Pancreas (tissue), 10 donors: ENCODE results near the gene TNNI2. TPM values are rescaled to one million over a fixed set of nuclear protein-coding genes. Genes with fewer than 3 reads are reported as not detected.

Experiments
- ATAC-seq, 4 donors: fragments of 200-7000 bp; cut with Tn5 transposase; one replicate each; pipeline versions ENCODE4 v1.8.0 to v1.9.1; 2020; ENCODE audit warnings: mild to moderate bottlenecking in 4 of 4, moderate library complexity in 4 of 4
- DNase-seq, 6 donors: peaks; one replicate each; pipeline ENCODE4 v3.0.0-alpha.2; 2020
- FAIRE-seq: peaks from 2 replicates; lab custom pipeline; 2012; peaks lifted over from hg19 to GRCh38; lab: Jason Lieb, UNC
- H3K27ac ChIP-seq, 4 donors: fragments of 200-600 bp; sonication (generic); 1 replicate in 3 of 4; 2 replicates in 1 of 4; pipeline versions ENCODE4 v1.5.0 to v1.8.0; 2020
- H3K27me3 ChIP-seq, 4 donors: fragments of 200-600 bp; one replicate each; pipeline ENCODE4 v1.8.0; 2021
- H3K36me3 ChIP-seq, 3 donors: fragments of 200-600 bp; sonication (generic) in 1 of 3; one replicate each; pipeline versions ENCODE4 v1.5.0 to v1.8.0; 2020 to 2021
- H3K4me1 ChIP-seq, 3 donors: fragments of 200-600 bp; one replicate each; pipeline ENCODE4 v1.8.0; 2021
- H3K4me3 ChIP-seq, 4 donors: fragments of 200-600 bp; sonication (generic) in 2 of 4; one replicate each; pipeline versions ENCODE4 v1.5.0 to v1.8.0; 2020 to 2021
- H3K9me3 ChIP-seq, 4 donors: fragments of 200-600 bp; one replicate each; pipeline ENCODE4 v1.8.0; 2021
- WGBS, 2 donors: extraction: QIAGEN DNeasy Blood & Tissue Kit; methylation state at CpG; one replicate each; pipeline ENCODE4 v1.1.7; 2013; 5-methylcytosine and 5-hydroxymethylcytosine counted together
- intact Hi-C, 3 donors: fragments of 100-400 bp; cut with DNase I; formaldehyde crosslinking; loops; one replicate each; pipeline versions ENCODE4 v1.11.1 to v1.14.2; 2022
- polyA plus RNA-seq, 2 donors: library from polyadenylated mRNA; stranded (reverse); fragments of 200-250 nt; gene quantifications; one replicate each; pipeline ENCODE4 v1.2.3, GENCODE V29; 2013
- total RNA-seq, 6 donors: library from RNA; stranded (reverse); fragmentation: NEBNext Ultra II Directional in 4 of 6; extraction: Animal tissue kit (Norgen Biotek cat#: 25700) in 4 of 6; gene quantifications; one replicate each; pipeline versions ENCODE4 v1.2.1 to v1.2.4, GENCODE V29; 2021 to 2023
- TF ChIP-seq, protein P1 (sequence below), 4 donors: fragments of 200-600 bp; sonication (generic) in 3 of 4; IDR thresholded peaks; one replicate each; pipeline versions ENCODE4 v1.5.0 to v1.8.0; 2021; ENCODE audit warnings: antibody characterized with exemption in 4 of 4
- donor health status: healthy with polysubstance abuse.
- donor health status: DM: no; HTN: no; CAD: no; lungs with moderate emphysema.
- donor health status: DM: no; HTN: no; CAD: no.
- donor health status: control.
- donor health status: control.
- donor health status: Bipolar disorder and iron deficiency.
- donor health status: DM: yes; HTN: yes; CAD: no.
- donor health status: DM: no; HTN: no; CAD: no.
- donor health status: DM: no; HTN: no; CAD: no.
- donor health status: DM: yes; HTN: yes; CAD: no.

Gene TNNI2
- total RNA-seq, result 1 to 10 TPM in 5 of 6 donors, not detected in 1; 2.5 to 8.7 (median 6.2) TPM
- polyA plus RNA-seq, result 10 to 100 TPM; 28.9 to 57.4 TPM

DNA sequence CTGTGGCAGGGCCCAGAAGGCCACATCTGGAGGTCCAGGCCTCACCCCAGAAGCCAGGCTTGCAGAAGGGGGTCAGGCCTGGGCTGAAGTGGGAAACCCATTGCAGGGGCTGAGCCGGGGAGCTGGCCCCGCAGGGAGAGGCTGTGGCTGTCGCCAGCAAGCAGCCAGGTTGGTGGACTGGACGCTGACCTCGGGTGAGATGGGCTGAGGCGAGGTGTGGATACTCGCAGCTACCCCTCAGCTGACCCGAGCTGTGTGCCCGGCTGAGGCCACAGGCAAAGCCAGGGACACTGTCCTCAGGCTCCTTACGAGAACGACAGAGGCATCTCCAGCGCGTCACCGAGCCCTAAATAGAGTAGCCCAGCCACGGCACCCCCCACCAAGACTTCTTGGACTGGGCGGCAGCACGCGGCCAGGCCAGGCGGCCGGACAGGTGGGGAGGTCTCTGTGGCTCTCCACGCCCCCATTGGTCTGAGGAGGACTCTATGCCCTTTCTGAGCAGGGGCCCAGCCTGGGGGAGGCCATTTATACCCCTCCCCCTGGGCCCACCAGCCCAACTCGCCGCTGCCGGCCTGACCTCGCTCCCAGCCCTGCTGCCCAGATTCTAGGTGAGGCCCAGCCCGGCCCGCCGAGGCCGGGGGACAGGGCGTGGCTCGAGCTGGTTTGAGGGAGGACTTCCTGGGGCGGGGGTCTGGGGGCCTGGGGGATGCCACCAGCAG lies at the start of gene TNNI2:
TNNI2 (plus strand) TSS at position 556 of the 719 bp plus-strand sequence. CDS start 716 bp downstream, outside the sequence.
- Histone ChIP-seq H3K9me3 (no peaks in the 10 kb centered on the region), H3K27me3 (no peaks in the 10 kb centered on the region), H3K27ac (peak within 1 kb of the TSS in 2 of 4 donors; percentile 38 to 58), H3K4me3 (no peak within 1 kb of the TSS), H3K4me1 (peaks cover 32 to 54% (median 32%) of the 10 kb centered on the region in 3 donors), H3K36me3 (no peaks in the 10 kb centered on the region)
- intact Hi-C loops, result loop anchor here in 1 of 3 donors (5.0 kb wide), 1 partner anchor 309 kb away; no protein-coding TSS in a partner anchor
- WGBS, 2 donors, result 90 to 93% methylated on average over 27 to 32 of the region's 32 CpGs
- ATAC-seq, result no peak
- no peak for FAIRE-seq
- TF ChIP-seq, protein P1, sequence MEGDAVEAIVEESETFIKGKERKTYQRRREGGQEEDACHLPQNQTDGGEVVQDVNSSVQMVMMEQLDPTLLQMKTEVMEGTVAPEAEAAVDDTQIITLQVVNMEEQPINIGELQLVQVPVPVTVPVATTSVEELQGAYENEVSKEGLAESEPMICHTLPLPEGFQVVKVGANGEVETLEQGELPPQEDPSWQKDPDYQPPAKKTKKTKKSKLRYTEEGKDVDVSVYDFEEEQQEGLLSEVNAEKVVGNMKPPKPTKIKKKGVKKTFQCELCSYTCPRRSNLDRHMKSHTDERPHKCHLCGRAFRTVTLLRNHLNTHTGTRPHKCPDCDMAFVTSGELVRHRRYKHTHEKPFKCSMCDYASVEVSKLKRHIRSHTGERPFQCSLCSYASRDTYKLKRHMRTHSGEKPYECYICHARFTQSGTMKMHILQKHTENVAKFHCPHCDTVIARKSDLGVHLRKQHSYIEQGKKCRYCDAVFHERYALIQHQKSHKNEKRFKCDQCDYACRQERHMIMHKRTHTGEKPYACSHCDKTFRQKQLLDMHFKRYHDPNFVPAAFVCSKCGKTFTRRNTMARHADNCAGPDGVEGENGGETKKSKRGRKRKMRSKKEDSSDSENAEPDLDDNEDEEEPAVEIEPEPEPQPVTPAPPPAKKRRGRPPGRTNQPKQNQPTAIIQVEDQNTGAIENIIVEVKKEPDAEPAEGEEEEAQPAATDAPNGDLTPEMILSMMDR (IDR thresholded peaks at IDR 0.05), result no peak
- DNase-seq, result peak in 4 of 6 donors; percentile 25 to 81 (median 50)

DNA sequence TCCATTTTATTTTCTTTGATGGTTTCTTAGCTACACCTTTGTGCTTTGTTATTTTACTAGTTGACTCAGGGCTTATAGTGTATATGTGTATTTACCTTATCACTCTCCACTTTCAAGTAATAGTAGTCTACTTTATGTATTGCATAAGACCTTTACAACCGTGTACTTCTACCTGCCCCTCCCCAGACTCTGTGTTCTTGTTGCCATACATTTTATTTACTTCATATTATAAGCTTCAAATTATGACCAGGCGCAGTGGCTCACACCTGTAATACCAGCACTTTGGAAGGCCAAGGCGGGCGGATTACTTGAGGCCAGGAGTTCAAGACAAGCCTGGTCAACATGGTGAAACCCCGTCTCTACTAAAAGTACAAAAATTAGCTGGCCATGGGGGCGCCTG lies 46.9 kb upstream of the TNNI2 start:
- Histone ChIP-seq H3K36me3 (no peaks in the 10 kb centered on the region), H3K27ac (no peak overlapping the region), H3K4me1 (no peaks in the 10 kb centered on the region), H3K9me3 (no peaks in the 10 kb centered on the region), H3K27me3 (no peaks in the 10 kb centered on the region), H3K4me3 (no peak overlapping the region)
- DNase-seq (no peak), FAIRE-seq (no peak), ATAC-seq (no peak)
- intact Hi-C loops, result no loop called here
- TF ChIP-seq, protein P1 (IDR thresholded peaks at IDR 0.05), result no peak
- WGBS, 2 donors, result 85 to 92% methylated on average over 6 of the region's 6 CpGs

DNA sequence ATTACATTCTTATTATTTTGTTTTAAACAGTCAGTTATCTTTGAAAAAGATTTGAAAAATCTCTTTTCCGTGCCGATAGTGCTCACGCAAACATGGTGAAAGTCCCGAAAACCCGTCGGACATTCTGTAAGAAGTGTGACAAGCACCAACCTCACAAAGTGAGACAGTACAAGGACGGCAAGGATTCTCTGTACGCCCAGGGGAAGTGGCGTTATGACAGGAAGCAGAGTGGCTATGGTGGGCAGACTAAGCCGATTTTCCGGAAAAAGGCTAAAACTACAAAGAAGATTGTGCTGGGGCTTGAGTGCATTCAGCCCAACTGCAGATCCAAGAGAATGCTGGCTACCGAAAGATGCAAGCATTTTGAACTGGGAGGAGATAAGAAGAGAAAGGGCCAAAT lies 46.3 kb upstream of the TNNI2 start:
- DNase-seq (no peak), FAIRE-seq (no peak), ATAC-seq (no peak)
- H3K9me3 ChIP-seq, result no peaks in the 10 kb centered on the region
- TF ChIP-seq, protein P1 (IDR thresholded peaks at IDR 0.05), result no peak
- no peak overlapping the region for H3K4me3 ChIP-seq
- intact Hi-C loops, result no loop called here
- WGBS, 2 donors, result 82 to 83% methylated on average over 12 of the region's 12 CpGs
- H3K36me3 ChIP-seq, result no peaks in the 10 kb centered on the region
- no peaks in the 10 kb centered on the region for H3K4me1 ChIP-seq
- H3K27me3 ChIP-seq, result no peaks in the 10 kb centered on the region
- H3K27ac ChIP-seq, result no peak overlapping the region

DNA sequence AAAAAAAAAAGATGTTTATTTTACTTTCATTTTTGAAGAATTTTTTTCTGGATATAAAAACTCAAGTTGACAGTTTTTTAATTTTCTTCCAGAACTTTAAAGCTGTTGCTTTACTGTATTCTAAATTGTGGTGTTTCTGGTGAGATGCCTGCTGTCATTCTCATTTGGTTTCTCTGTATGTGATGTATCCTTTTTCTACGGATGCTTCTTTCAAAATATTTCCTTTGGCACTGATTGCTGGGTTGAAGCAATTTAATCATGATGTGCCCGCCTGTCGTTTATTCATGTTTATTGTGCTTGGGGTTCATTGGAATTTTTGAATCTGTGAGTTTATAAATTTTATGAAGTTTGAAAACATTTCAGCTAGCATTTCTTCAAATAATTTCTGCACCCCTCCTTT lies 45.7 kb upstream of the TNNI2 start:
- DNase-seq (no peak), FAIRE-seq (no peak), ATAC-seq (no peak)
- Histone ChIP-seq H3K4me3 (no peak overlapping the region), H3K4me1 (no peaks in the 10 kb centered on the region), H3K27me3 (no peaks in the 10 kb centered on the region), H3K36me3 (no peaks in the 10 kb centered on the region), H3K9me3 (no peaks in the 10 kb centered on the region), H3K27ac (no peak overlapping the region)
- intact Hi-C loops, result no loop called here
- TF ChIP-seq, protein P1 (IDR thresholded peaks at IDR 0.05), result no peak
- 76 to 82% methylated on average over 3 of the region's 3 CpGs for WGBS, 2 donors

DNA sequence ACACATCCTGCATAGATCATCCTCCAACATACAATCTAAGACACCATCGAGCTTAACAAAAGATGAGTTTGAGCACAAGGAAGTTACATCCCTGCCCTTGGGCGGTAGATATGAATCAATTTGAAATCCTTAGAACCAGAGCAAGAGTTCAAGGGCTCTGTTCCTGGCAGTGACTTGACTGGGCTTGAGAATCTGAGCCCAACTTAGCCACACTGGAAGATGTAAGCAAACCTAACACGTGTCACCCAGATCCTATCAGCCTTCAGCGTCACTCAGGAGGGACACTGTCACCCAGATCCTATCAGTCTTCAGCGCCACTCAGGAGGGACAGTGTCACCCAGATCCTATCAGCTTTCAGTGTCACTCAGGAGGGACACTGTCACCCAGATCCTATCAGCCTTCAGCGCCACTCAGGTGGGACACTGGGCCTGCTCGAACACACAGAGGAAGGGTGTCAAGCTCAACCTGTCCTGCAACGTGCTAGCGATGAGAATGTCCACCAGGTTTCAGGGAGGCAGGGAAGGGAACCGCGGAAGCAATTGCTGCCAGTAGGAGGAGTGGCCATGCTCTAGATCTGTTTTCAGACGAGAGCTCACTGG lies 42.3 kb upstream of the TNNI2 start:
- Histone ChIP-seq H3K9me3 (no peaks in the 10 kb centered on the region), H3K27me3 (no peaks in the 10 kb centered on the region), H3K27ac (no peak overlapping the region), H3K4me3 (no peak overlapping the region), H3K4me1 (no peaks in the 10 kb centered on the region), H3K36me3 (no peaks in the 10 kb centered on the region)
- WGBS, 2 donors, result 76% methylated on average over 12 of the region's 12 CpGs
- FAIRE-seq (no peak), ATAC-seq (no peak), DNase-seq (no peak)
- TF ChIP-seq, protein P1 (IDR thresholded peaks at IDR 0.05), result no peak
- intact Hi-C loops, result no loop called here
